Mesenchymal stem cell (in vitro differentiated cells and primary cell): ENCODE results near the gene DMBX1.
A peak's percentile ranks its signal among the peaks of the same experiment; 100 is the strongest.

ENCODE experiments used
- DNase-seq: peaks from one replicate; pipeline ENCODE4 v3.0.0-alpha.2; 2013
- H2AFZ ChIP-seq: one replicate; pipeline ENCODE4 v1.6.1; 2013; ENCODE audit warnings: low read depth, mild to moderate bottlenecking, control low read depth, inconsistent platforms, low read length, moderate library complexity
- H2AK5ac ChIP-seq: 2 replicates; pipeline ENCODE4 v1.6.1; 2013; ENCODE audit warnings: low read length, moderate library complexity, mild to moderate bottlenecking, inconsistent platforms; ENCODE audit not compliant: severe bottlenecking
- H2BK120ac ChIP-seq: one replicate; pipeline ENCODE4 v1.6.1; 2013; ENCODE audit warnings: low read depth, mild to moderate bottlenecking, inconsistent platforms, low read length, moderate library complexity
- H2BK12ac ChIP-seq, 2 experiments: one replicate each; pipeline ENCODE4 v1.6.1; 2013; ENCODE audit warnings: inconsistent platforms in 2 of 2, low read length in 2 of 2, mild to moderate bottlenecking in 2 of 2, moderate library complexity in 2 of 2, control low read depth in 1 of 2
- H2BK15ac ChIP-seq: one replicate; pipeline ENCODE4 v1.6.1; 2013; ENCODE audit warnings: mild to moderate bottlenecking, low read depth, inconsistent platforms; ENCODE audit not compliant: poor library complexity, severe bottlenecking
- H2BK5ac ChIP-seq: 2 replicates; pipeline ENCODE4 v1.6.1; 2013; ENCODE audit warnings: low read depth, mild to moderate bottlenecking, low read length, control low read depth, inconsistent platforms; ENCODE audit not compliant: poor library complexity, severe bottlenecking
- H3K14ac ChIP-seq, 2 experiments: one replicate each; pipeline ENCODE4 v1.6.1; 2013; ENCODE audit warnings: inconsistent platforms in 2 of 2, low read length in 2 of 2, control low read depth in 1 of 2, mild to moderate bottlenecking in 1 of 2, moderate library complexity in 1 of 2
- H3K18ac ChIP-seq, 2 experiments: one replicate each; pipeline ENCODE4 v1.6.1; 2013; ENCODE audit warnings: inconsistent platforms in 2 of 2, low read length in 2 of 2, control low read depth in 1 of 2, low read depth in 1 of 2, mild to moderate bottlenecking in 1 of 2
- H3K23ac ChIP-seq, 2 experiments: one replicate each; pipeline ENCODE4 v1.6.1; 2013; ENCODE audit warnings: inconsistent platforms in 2 of 2, low read length in 2 of 2, mild to moderate bottlenecking in 2 of 2, moderate library complexity in 2 of 2, control low read depth in 1 of 2
- H3K27ac ChIP-seq: 2 replicates; pipeline ENCODE4 v1.5.1; 2013; ENCODE audit warnings: mild to moderate bottlenecking, moderate library complexity, low read length, control low read depth, inconsistent platforms; ENCODE audit not compliant: poor library complexity, severe bottlenecking
- H3K27me3 ChIP-seq, 2 experiments: 2 replicates each; pipeline versions ENCODE4 v1.6.1 to v1.7.0; 2013; ENCODE audit warnings: low read length in 2 of 2, mild to moderate bottlenecking in 2 of 2, moderate library complexity in 2 of 2, control low read depth in 1 of 2, inconsistent platforms in 1 of 2; ENCODE audit not compliant: control insufficient read depth in 1 of 2, insufficient read depth in 1 of 2
- H3K36me3 ChIP-seq, 2 experiments: 2 replicates each; pipeline versions ENCODE4 v1.6.1 to v1.7.0; 2013; ENCODE audit warnings: low read length in 2 of 2, control low read depth in 1 of 2, inconsistent platforms in 1 of 2, low read depth in 1 of 2, mild to moderate bottlenecking in 1 of 2; ENCODE audit not compliant: insufficient read depth in 2 of 2, control insufficient read depth in 1 of 2
- H3K4ac ChIP-seq, 2 experiments: one replicate each; pipeline ENCODE4 v1.6.1; 2013; ENCODE audit warnings: inconsistent platforms in 2 of 2, low read length in 2 of 2, mild to moderate bottlenecking in 2 of 2, moderate library complexity in 2 of 2, control low read depth in 1 of 2, low read depth in 1 of 2
- H3K4me1 ChIP-seq: 2 replicates; pipeline ENCODE4 v1.6.1; 2013; ENCODE audit warnings: low read depth, low read length, control low read depth; ENCODE audit not compliant: control insufficient read depth, insufficient read depth
- H3K4me2 ChIP-seq: 2 replicates; pipeline ENCODE4 v1.6.1; 2013; ENCODE audit warnings: low read length, mild to moderate bottlenecking, inconsistent platforms; ENCODE audit not compliant: poor library complexity, severe bottlenecking
- H3K4me3 ChIP-seq, 2 experiments: 2 replicates each; pipeline versions ENCODE4 v1.5.1 to v1.7.0; 2013; ENCODE audit warnings: low read length in 2 of 2, mild to moderate bottlenecking in 2 of 2, control low read depth in 1 of 2, low read depth in 1 of 2; ENCODE audit not compliant: insufficient read depth in 1 of 2
- H3K79me1 ChIP-seq: replicated peaks from 2 replicates; pipeline ENCODE4 v1.6.1; 2013; ENCODE audit warnings: mild to moderate bottlenecking, control low read depth, low read length, inconsistent platforms; ENCODE audit not compliant: poor library complexity, severe bottlenecking
- H3K9ac ChIP-seq: 2 replicates; pipeline ENCODE4 v1.7.0; 2013; ENCODE audit warnings: mild to moderate bottlenecking, low read length, moderate library complexity
- H3K9me3 ChIP-seq: 2 replicates; pipeline ENCODE4 v1.7.0; 2013; ENCODE audit warnings: mild to moderate bottlenecking, low read length; ENCODE audit not compliant: control insufficient read depth
- H4K8ac ChIP-seq: one replicate; pipeline ENCODE4 v1.6.1; 2013; ENCODE audit warnings: inconsistent platforms, mild to moderate bottlenecking, low read length, moderate library complexity
- H4K91ac ChIP-seq: one replicate; pipeline ENCODE4 v1.6.1; 2013; ENCODE audit warnings: mild to moderate bottlenecking, low read length, inconsistent platforms
- WGBS: methylation state at CpG from one replicate; pipeline ENCODE4 v1.1.7; 2013; ENCODE audit warnings: mixed read lengths; 5-methylcytosine and 5-hydroxymethylcytosine counted together

The DMBX1 gene

GRCh38 chr1:46521414-46521813 is 31.8 kb downstream of the DMBX1 start:
- peaks cover 29% of the 10 kb centered on the region for H3K4me1 ChIP-seq
- H2AFZ ChIP-seq, result no peak overlapping the region
- H2BK15ac ChIP-seq, result no peak overlapping the region
- no peak for DNase-seq
- no peak overlapping the region for H4K8ac ChIP-seq
- H2AK5ac ChIP-seq, result no peak overlapping the region
- no peak overlapping the region for H3K27ac ChIP-seq
- H3K9me3 ChIP-seq, result no peaks in the 10 kb centered on the region
- no peak overlapping the region for H3K4me3 ChIP-seq
- no peak overlapping the region for H3K4ac ChIP-seq
- no peak overlapping the region for H3K18ac ChIP-seq
- no peak overlapping the region for H2BK5ac ChIP-seq
- no peaks in the 10 kb centered on the region for H3K36me3 ChIP-seq
- no peak overlapping the region for H2BK12ac ChIP-seq
- no peak overlapping the region for H2BK120ac ChIP-seq
- H3K23ac ChIP-seq, result no peak overlapping the region
- no peak overlapping the region for H3K9ac ChIP-seq
- no peak overlapping the region for H4K91ac ChIP-seq
- no peak overlapping the region for H3K14ac ChIP-seq
- no CpG with 5 or more reads among the region's 2 CpGs for WGBS
- no peak overlapping the region for H3K4me2 ChIP-seq
- H3K27me3 ChIP-seq, result peaks cover 51 to 54% of the 10 kb centered on the region in 2 experiments
- no peaks in the 10 kb centered on the region for H3K79me1 ChIP-seq

DNA sequence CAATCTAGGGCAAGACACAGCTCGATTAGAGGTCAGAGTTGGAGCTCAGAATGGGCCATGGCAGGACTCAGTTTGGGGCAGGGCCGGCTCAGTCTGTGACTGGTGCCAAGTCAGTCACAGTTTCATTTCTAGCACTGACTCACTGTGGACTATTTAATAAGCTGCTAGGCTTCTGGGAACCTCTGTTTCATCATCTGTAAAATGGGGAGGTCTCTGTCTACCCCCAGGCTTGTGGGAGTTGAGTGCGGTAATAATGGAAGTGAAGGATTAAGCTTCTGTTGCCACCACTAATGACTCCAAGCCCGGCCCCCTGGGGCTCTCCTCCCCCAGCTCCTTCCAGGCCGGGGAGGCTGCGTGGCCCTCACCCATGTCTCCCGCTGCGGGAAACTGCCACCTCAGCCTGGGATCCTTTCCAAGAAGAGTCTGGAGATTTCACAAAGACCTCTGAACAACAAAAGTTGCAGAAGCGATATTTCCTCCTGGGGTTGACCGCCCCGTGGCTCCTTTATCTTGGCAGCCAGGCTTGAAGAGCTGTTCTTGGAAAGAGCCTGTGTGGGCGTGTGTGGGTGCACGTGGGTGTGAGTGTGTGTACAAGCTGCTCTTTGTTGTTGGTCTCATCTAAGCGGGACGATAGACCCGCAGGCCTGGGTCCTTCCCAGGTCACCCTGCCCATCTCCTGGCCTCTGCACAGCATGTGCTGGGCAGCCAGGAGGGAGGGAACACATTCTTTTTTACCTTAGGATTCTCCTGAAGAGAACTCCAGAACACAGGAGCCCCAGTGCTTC is 32.7 kb downstream of the DMBX1 start:
- WGBS, result 52% methylated on average over 16 of the region's 16 CpGs
- H3K27ac ChIP-seq, result no peak overlapping the region

GRCh38 chr1:46522969-46523320 is 33.3 kb downstream of the DMBX1 start:
- Histone ChIP-seq H3K14ac (no peak overlapping the region), H3K23ac (no peak overlapping the region), H4K91ac (no peak overlapping the region), H2BK15ac (no peak overlapping the region), H3K27me3 (peaks cover 50 to 54% of the 10 kb centered on the region in 2 experiments), H3K18ac (no peak overlapping the region), H3K9ac (no peak overlapping the region), H3K36me3 (no peaks in the 10 kb centered on the region), H2BK120ac (no peak overlapping the region), H3K79me1 (no peaks in the 10 kb centered on the region), H2AFZ (no peak overlapping the region), H3K4me2 (no peak overlapping the region), H2AK5ac (no peak overlapping the region), H3K4me3 (peak overlapping the region in 1 of 2 experiments; percentile 46), H4K8ac (no peak overlapping the region), H3K9me3 (no peaks in the 10 kb centered on the region), H2BK5ac (no peak overlapping the region), H3K27ac (no peak overlapping the region), H3K4ac (no peak overlapping the region), H3K4me1 (peaks cover 21% of the 10 kb centered on the region), H2BK12ac (no peak overlapping the region)
- no peak for DNase-seq
- WGBS, result 30% methylated on average over 13 of the region's 13 CpGs

More for the DNA sequence above, 32.7 kb downstream of the DMBX1 start:
- H4K8ac ChIP-seq, result no peak overlapping the region
- no peak overlapping the region for H3K4me2 ChIP-seq
- H3K9me3 ChIP-seq, result no peaks in the 10 kb centered on the region
- H3K27me3 ChIP-seq, result peaks cover 50 to 54% of the 10 kb centered on the region in 2 experiments
- H3K4me1 ChIP-seq, result peaks cover 21% of the 10 kb centered on the region
- H4K91ac ChIP-seq, result no peak overlapping the region
- H3K79me1 ChIP-seq, result no peaks in the 10 kb centered on the region
- no peak overlapping the region for H2BK120ac ChIP-seq
- no peak overlapping the region for H3K4ac ChIP-seq
- H2BK5ac ChIP-seq, result no peak overlapping the region
- H3K18ac ChIP-seq, result no peak overlapping the region
- DNase-seq, result no peak
- no peak overlapping the region for H2AK5ac ChIP-seq
- H3K4me3 ChIP-seq, result peak overlapping the region in 1 of 2 experiments; percentile 46
- H2BK15ac ChIP-seq, result no peak overlapping the region
- H3K9ac ChIP-seq, result peak overlapping the region; percentile 35
- no peaks in the 10 kb centered on the region for H3K36me3 ChIP-seq
- H3K14ac ChIP-seq, result no peak overlapping the region
- no peak overlapping the region for H2AFZ ChIP-seq
- H3K23ac ChIP-seq, result no peak overlapping the region
- H2BK12ac ChIP-seq, result no peak overlapping the region

DNA sequence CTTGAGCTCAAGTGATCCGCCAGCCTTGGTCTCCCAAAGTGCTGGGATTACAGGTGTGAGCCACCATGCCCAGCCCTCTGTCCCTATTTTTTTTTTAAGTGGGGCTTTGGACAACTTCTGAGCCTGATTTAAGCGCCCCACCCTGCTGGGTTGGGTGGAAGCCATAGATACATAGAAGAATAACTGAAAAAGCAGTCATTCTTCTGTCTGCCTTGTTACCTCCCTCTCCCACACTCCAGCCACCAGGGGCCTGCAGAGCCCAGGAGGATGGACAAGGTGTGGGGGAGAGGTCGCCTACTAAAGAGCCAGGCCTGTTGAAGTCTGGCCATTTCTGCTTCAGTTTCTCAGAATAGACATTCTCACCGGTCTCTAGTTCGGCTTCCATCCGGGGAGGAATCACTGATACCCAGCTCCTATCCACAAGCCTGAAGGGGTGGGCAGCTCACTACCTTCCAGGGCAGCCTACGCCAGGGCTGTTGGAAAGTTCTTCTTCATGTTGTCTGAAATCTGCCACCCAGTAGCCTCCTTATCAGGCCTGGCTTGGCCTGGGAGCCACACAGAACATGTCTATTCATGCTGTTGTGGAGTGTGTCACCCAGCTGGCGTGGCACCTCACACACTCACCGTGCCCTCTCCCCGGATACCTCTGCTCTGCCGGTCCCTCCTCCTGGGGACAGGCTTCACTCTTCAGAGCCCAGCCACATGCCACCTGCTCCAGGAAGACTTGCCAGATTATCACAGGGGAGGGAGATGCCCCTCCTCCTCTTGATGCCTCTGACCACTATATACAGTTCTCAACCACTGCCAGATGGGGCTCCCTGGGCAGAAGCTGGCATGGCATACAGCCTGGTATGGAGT is 34.1 kb downstream of the DMBX1 start:
- Histone ChIP-seq H3K36me3 (no peaks in the 10 kb centered on the region), H2BK12ac (no peak overlapping the region), H2BK120ac (no peak overlapping the region), H3K18ac (no peak overlapping the region), H2AK5ac (no peak overlapping the region), H2BK5ac (no peak overlapping the region), H3K4ac (no peak overlapping the region), H2AFZ (no peak overlapping the region), H4K91ac (no peak overlapping the region), H3K27ac (no peak overlapping the region), H3K9ac (no peak overlapping the region), H3K4me3 (no peak overlapping the region), H2BK15ac (no peak overlapping the region), H3K23ac (no peak overlapping the region), H4K8ac (no peak overlapping the region), H3K79me1 (no peaks in the 10 kb centered on the region), H3K4me1 (peaks cover 21% of the 10 kb centered on the region), H3K27me3 (peaks cover 49 to 55% of the 10 kb centered on the region in 2 experiments), H3K4me2 (no peak overlapping the region), H3K14ac (no peak overlapping the region), H3K9me3 (no peaks in the 10 kb centered on the region)
- DNase-seq, result no peak
- WGBS, result 78% methylated on average over 10 of the region's 11 CpGs
